GM13977 (cell line): ENCODE data around the gene NACAD.

ENCODE experiments used
- DNase-seq: peaks from one replicate; pipeline ENCODE4 v3.0.0; 2012; ENCODE audit warnings: low spot score
- in situ Hi-C: fragments of 300-500 bp; cut with MboI; formaldehyde crosslinking; loops from one replicate; pipeline ENCODE4 v1.12.0; 2022; ENCODE audit warnings: low sequenced_read_pairs, low pct_unique_long_range_greater_than_20kb, mixed read lengths, inconsistent platforms; ENCODE audit not compliant: unreplicated experiment
- TF ChIP-seq, protein P1 (sequence below): IDR thresholded peaks from 2 replicates; pipeline ENCODE4 v1.5.1; 2012; ENCODE audit warnings: mild to moderate bottlenecking, control low read depth; ENCODE audit not compliant: insufficient read depth; ENCODE audit errors: extremely low read depth, missing control alignments

The NACAD gene

DNA sequence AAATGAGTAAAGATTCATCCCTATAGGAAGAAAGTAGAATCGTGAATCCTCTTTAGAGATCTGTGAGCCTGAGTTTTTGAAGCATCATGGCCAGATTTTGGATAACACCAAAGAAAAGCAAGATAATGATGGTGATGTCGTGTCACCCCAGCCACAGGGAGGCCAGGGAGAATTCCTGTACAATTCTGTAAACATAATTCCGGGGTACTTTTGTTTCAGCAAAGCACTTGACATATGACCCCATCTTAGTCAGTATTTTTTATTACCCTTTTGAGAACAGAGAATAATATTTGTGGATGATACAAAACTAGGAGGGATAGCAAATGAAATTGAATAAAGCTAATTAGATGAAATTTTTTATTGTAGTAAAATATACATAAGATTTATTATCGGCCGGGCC lies 33.8 kb downstream of the NACAD start:
- in situ Hi-C loops = no loop called here
- DNase-seq = no peak
- TF ChIP-seq, protein P1, sequence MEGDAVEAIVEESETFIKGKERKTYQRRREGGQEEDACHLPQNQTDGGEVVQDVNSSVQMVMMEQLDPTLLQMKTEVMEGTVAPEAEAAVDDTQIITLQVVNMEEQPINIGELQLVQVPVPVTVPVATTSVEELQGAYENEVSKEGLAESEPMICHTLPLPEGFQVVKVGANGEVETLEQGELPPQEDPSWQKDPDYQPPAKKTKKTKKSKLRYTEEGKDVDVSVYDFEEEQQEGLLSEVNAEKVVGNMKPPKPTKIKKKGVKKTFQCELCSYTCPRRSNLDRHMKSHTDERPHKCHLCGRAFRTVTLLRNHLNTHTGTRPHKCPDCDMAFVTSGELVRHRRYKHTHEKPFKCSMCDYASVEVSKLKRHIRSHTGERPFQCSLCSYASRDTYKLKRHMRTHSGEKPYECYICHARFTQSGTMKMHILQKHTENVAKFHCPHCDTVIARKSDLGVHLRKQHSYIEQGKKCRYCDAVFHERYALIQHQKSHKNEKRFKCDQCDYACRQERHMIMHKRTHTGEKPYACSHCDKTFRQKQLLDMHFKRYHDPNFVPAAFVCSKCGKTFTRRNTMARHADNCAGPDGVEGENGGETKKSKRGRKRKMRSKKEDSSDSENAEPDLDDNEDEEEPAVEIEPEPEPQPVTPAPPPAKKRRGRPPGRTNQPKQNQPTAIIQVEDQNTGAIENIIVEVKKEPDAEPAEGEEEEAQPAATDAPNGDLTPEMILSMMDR = no peak

DNA sequence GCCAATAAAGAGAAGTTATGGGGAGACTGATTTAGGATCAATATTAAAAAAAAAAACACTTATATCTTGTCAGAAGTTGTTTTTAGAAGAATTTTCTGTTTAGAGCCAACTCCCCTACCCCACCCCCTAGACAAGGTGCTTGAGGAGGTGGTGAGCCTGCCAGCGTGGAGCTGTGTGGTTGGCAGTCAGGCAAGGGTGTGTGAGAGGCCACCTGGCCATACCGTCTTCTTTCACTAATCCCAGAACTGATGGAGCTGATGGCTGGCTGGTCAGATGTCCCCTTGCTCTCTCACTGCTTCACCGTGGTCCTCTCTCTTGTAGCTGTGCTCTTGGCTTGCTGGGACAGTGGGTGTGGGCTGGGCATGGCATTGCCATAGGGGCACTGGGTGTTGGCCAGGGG lies 34.3 kb downstream of the NACAD start:
- TF ChIP-seq, protein P1 = no peak
- in situ Hi-C loops = no loop called here
- DNase-seq = no peak

DNA sequence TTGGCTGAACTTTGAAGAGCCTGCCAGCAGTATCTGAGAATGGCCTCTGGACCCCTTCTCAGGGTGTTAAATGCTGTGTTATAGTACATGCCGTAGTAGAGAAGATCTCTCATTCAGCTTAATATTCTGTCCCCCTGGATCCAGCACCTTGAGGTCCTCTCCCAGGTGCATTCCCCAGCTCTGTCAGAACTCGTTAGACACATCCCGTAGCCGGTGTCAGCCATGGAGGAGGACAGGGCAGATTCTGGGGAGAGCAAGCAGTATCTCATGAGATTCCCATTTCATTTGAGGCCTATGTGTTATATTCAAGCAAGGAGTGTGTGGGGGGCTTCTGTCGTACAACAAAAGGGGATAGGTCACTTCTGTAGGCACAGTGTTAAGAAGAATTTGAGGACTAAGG lies 34.8 kb downstream of the NACAD start:
- TF ChIP-seq, protein P1 = no peak
- no peak for DNase-seq
- in situ Hi-C loops = no loop called here

DNA sequence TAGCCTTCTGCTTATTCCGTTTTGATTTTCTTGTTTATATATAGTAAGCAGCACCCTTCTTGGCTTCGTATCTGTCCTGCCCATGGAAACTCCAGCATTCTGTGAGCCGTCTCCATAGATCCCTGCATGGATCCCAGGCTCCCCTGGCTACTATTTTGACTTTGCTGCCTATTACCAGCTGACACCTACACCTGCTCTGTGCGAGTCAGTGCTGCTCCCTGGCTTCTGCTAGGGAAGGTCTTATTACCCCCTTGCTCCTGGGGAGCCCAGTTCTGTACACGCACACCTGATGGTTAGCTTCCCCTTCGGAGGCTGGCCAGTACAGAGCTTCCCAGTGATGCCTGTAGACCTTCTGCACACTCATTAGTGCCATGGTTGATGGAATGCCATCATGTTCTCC lies 35.4 kb downstream of the NACAD start:
- no peak for DNase-seq
- in situ Hi-C loops = no loop called here
- TF ChIP-seq, protein P1 = no peak

DNA sequence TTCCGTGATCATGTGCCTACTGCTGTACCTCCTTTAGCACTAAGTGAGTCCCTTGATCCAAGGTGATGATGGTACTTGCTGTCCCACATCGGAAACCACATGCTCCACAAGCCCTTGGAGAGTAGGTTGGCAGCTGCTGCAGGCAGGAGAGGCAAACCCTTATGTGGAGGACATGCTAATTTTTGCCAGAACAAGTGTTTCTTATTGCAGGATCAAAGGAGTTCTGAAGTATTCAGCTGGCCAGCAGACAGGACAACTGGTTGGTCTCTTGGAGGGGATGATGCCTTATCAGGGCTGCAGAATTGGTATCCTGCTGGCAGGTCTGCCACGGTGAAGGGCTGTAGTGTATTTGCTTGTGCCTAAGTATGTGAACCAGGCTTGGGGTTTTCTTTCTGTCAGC lies 36.8 kb downstream of the NACAD start:
- TF ChIP-seq, protein P1 = no peak
- in situ Hi-C loops = no loop called here
- DNase-seq = no peak

DNA sequence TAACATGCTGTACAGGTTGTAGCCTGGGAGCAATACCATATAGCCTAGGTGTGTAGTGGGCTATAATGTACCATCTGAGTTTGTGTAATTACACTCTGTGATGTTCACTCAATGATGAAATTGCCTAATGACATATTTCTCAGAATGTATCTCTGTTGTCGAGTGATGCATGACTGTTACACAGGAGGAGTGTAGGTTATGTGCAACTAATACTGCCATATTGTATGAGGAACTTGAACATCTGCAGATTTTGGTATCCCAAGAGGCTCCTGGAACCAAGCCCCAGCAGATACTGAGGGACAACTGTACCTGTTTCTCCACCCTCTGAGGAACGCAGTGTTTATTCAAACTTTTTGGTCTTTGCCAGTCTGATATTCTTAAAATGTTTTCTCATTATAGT lies 38.6 kb downstream of the NACAD start:
- TF ChIP-seq, protein P1 = no peak
- in situ Hi-C loops = no loop called here
- DNase-seq = no peak

GRCh38 chr7:45048748-45049147 lies 40.0 kb downstream of the NACAD start:
- TF ChIP-seq, protein P1 = no peak
- in situ Hi-C loops = no loop called here

More at GRCh38 chr7:45048748-45049147, 40.0 kb downstream of the NACAD start:
- no peak for DNase-seq
